Neural progenitor cell (in vitro differentiated cells): Measurements from ENCODE around the gene DTNB.

ENCODE experiments used
- EZH2 ChIP-seq: fragments of 200-600 bp; sonication (generic); IDR thresholded peaks from 2 replicates; pipeline ENCODE4 v1.6.1; 2017; ENCODE audit warnings: antibody characterized with exemption, mild to moderate bottlenecking, moderate library complexity
- TF ChIP-seq, protein P1 (sequence below): fragments of 200-600 bp; sonication (generic); IDR thresholded peaks from 2 replicates; pipeline ENCODE4 v1.5.1; 2017; ENCODE audit warnings: antibody characterized with exemption, mild to moderate bottlenecking

DNA sequence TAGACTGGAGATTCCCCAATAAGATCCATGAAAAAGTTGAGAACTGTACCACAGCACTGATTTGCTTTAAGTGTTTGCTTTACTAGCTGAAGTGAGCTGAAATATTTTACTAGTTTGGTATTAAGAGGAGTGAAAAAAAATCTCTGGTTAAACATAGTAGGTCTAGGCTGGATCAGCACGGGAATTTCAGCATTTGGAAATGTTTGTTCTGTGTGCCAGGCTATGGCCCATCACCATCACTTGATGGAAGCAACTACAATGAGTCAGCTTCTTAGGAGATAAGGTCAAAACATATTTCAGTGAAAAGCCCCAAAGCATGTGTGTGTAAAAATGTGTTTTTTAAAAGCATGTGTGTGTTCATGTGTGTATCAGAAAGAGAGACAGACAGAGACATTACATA lies 200.2 kb downstream of the DTNB start:
- TF ChIP-seq, protein P1, sequence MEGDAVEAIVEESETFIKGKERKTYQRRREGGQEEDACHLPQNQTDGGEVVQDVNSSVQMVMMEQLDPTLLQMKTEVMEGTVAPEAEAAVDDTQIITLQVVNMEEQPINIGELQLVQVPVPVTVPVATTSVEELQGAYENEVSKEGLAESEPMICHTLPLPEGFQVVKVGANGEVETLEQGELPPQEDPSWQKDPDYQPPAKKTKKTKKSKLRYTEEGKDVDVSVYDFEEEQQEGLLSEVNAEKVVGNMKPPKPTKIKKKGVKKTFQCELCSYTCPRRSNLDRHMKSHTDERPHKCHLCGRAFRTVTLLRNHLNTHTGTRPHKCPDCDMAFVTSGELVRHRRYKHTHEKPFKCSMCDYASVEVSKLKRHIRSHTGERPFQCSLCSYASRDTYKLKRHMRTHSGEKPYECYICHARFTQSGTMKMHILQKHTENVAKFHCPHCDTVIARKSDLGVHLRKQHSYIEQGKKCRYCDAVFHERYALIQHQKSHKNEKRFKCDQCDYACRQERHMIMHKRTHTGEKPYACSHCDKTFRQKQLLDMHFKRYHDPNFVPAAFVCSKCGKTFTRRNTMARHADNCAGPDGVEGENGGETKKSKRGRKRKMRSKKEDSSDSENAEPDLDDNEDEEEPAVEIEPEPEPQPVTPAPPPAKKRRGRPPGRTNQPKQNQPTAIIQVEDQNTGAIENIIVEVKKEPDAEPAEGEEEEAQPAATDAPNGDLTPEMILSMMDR, result no peak
- no peak for TF ChIP-seq EZH2
